OCI-M1 (cell line): Measurements from ENCODE around the gene ZNF23.
A peak's percentile ranks its signal among the peaks of the same experiment; 100 is the strongest.

ENCODE experiments used
- DNase-seq: peaks from one replicate; lab custom pipeline; 2025; lab: John Stamatoyannopoulos, UW

The ZNF23 gene

GRCh38 chr16:71426069-71426879, 35.8 kb downstream of the ZNF23 start:
- no peak for DNase-seq

GRCh38 chr16:71425746-71426068, 36.3 kb downstream of the ZNF23 start:
- no peak for DNase-seq

GRCh38 chr16:71424626-71425025, 37.4 kb downstream of the ZNF23 start:
- DNase-seq: no peak

GRCh38 chr16:71423865-71424264, 38.2 kb downstream of the ZNF23 start:
- no peak for DNase-seq

GRCh38 chr16:71423016-71423415, 39.0 kb downstream of the ZNF23 start:
- no peak for DNase-seq

- peak; percentile 58 for DNase-seq
These were observed 40.1 kb downstream of the ZNF23 start for GRCh38 chr16:71421911-71422310.

- no peak for DNase-seq
These were observed 48.0 kb downstream of the ZNF23 start for GRCh38 chr16:71414038-71414437.

GRCh38 chr16:71413341-71413740, 48.7 kb downstream of the ZNF23 start:
- DNase-seq: no peak

- DNase-seq: peak; percentile 85
These were observed 49.5 kb downstream of the ZNF23 start for GRCh38 chr16:71412270-71413160.

GRCh38 chr16:71410146-71410545, 51.9 kb downstream of the ZNF23 start:
- DNase-seq: no peak

GRCh38 chr16:71409011-71409775, 52.9 kb downstream of the ZNF23 start:
- DNase-seq: peak; percentile 17

- DNase-seq: no peak
These were observed 53.5 kb downstream of the ZNF23 start for GRCh38 chr16:71408536-71408935.

GRCh38 chr16:71407731-71408130, 54.3 kb downstream of the ZNF23 start:
- peak; percentile 60 for DNase-seq

- DNase-seq: no peak
These were observed 55.3 kb downstream of the ZNF23 start for GRCh38 chr16:71406724-71407123.

GRCh38 chr16:71406316-71406715, 55.7 kb downstream of the ZNF23 start:
- DNase-seq: no peak

GRCh38 chr16:71404364-71404763, 57.7 kb downstream of the ZNF23 start:
- no peak for DNase-seq

GRCh38 chr16:71402674-71403073, 59.4 kb downstream of the ZNF23 start:
- DNase-seq: no peak

- no peak for DNase-seq
These were observed 60.0 kb downstream of the ZNF23 start for GRCh38 chr16:71402007-71402406.

- no peak for DNase-seq
These were observed 62.1 kb downstream of the ZNF23 start for GRCh38 chr16:71399801-71400563.
